Measurements from ENCODE around the gene COL4A6. TPM values are rescaled to one million over a fixed set of nuclear protein-coding genes. Genes with fewer than 3 reads are reported as not detected.
"Not testable (repeated sequence)": the region's sequence is repeated elsewhere in the genome, so short reads cannot be mapped to it uniquely, and the experiment has no call there.

COL4A6 gene
- 18.2 TPM for polyA plus RNA-seq (2013, experiment 1 of 2)
- polyA plus RNA-seq (2013, experiment 2 of 2) = 17.9 TPM

DNA sequence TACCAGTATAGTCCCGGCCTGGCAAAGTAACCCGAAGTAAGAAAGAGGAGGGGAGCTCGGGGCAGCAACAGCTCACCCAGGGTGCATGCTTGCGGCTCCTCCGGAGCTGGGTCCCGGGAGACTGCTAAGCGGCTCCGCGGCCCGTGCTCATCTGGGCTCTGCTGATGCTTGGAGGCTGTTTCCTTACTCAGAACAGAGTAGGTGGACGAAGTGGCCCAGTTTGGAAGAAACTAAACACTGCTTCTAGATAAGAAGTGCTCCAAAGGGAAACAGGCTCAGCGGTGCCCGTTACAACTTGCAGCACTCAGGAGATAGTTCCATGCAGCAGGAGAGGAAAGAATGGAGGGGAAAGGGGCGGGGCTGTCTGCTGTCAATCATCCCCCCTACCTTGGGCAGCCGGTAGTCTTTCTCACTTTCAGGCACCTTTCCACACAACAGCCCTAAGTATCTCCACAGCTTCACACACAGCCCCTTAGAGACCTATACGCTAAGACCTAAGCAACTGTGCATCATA lies at the start of gene COL4A6:
Gene COL4A6, minus strand, starts transcription at position 313 of the 514 bp plus-strand sequence. Its CDS starts 226 bp downstream, at position 87.
- no peaks in the 10 kb centered on the region for H3K9me3 ChIP-seq (replicated peaks in 1 of 2; ENCODE audit: control insufficient read depth in 2 of 2, insufficient read depth in 1 of 2, low read depth in 1 of 2, low read length in 2 of 2)
- H3K18ac ChIP-seq (ENCODE audit: low read length) = peak within 1 kb of the TSS; percentile 15
- no peak within 1 kb of the TSS for H3K4ac ChIP-seq (ENCODE audit: low read length)
- peak within 1 kb of the TSS; percentile 6 for H2BK12ac ChIP-seq (ENCODE audit: low read length)
- H4K91ac ChIP-seq (ENCODE audit: low read depth, low read length, poor library complexity) = no peak within 1 kb of the TSS
- no peak within 1 kb of the TSS for H2BK15ac ChIP-seq (ENCODE audit: low read length)
- H3K9ac ChIP-seq (ENCODE audit: low read depth, low read length, poor library complexity) = no peak within 1 kb of the TSS
- no peaks in the 10 kb centered on the region for H3K79me1 ChIP-seq (ENCODE audit: low read depth, low read length)
- peak within 1 kb of the TSS; percentile 62 to 84 for H3K4me3 ChIP-seq (ENCODE audit: low read length in 2 of 2)
- H3K27me3 ChIP-seq (ENCODE audit: control insufficient read depth in 3 of 3, insufficient read depth in 3 of 3, low read depth in 1 of 3, low read length in 3 of 3) = no peaks in the 10 kb centered on the region
- peak within 1 kb of the TSS; percentile 49 for H3K27ac ChIP-seq (replicated peaks; ENCODE audit: low read length)
- H3K4me1 ChIP-seq (ENCODE audit: control insufficient read depth in 2 of 2, insufficient read depth in 1 of 2, low read depth in 1 of 2, low read length in 2 of 2) = peaks cover 0 to 3% of the 10 kb centered on the region in 2 donors
- no peak within 1 kb of the TSS for H2AK5ac ChIP-seq (ENCODE audit: low read depth, low read length)
- H3K23ac ChIP-seq (ENCODE audit: low read depth, low read length, poor library complexity) = no peak within 1 kb of the TSS
- no CpG with 5 or more reads among the region's 16 CpGs for whole genome bisulfite sequencing, 2 donors (ENCODE audit: extremely low coverage in 2 of 2, insufficient read length in 2 of 2, insufficient replicate concordance in 1 of 2)
- no peak within 1 kb of the TSS for H3K14ac ChIP-seq (ENCODE audit: low read length)
- no peak within 1 kb of the TSS for H2BK120ac ChIP-seq (ENCODE audit: low read depth, low read length)
- H4K8ac ChIP-seq (ENCODE audit: low read depth, low read length) = no peak within 1 kb of the TSS
- peak within 1 kb of the TSS; percentile 92 for H2AFZ ChIP-seq (ENCODE audit: low read length)
- no peak within 1 kb of the TSS for H2BK5ac ChIP-seq (ENCODE audit: low read length)
- DNase-seq (ENCODE audit: low spot score) = peak; percentile 45
- H3K4me2 ChIP-seq (ENCODE audit: insufficient read depth, low read length, poor library complexity, severe bottlenecking) = peak within 1 kb of the TSS; percentile 48
- no peaks in the 10 kb centered on the region for H3K36me3 ChIP-seq (replicated peaks in 1 of 2; ENCODE audit: control insufficient read depth in 2 of 2, insufficient read depth in 2 of 2, low read length in 2 of 2)

DNA sequence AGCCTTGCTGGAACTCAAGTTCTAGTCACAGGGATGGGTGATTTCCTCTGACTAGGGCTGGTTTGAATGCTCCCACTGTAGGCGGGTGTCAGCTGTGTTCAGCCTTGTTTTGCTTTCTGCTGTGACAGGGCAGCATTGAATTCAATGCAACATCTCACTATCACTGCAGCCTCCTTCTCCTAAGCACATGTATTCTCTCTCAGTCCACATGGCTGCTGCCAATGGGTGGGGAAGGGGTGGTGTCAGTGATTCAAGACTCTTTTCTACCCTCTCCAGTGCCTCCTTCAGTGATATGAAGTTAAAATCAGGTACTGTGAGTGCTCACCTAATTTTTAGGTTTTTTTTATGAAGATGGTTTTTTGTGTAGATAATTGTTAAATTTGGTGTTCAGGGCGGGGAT lies 47.7 kb upstream of the COL4A6 start:
- Histone ChIP-seq H3K23ac (ENCODE audit: low read depth, low read length, poor library complexity) (no peak overlapping the region), H3K27ac (replicated peaks; ENCODE audit: low read length) (no peak overlapping the region), H3K18ac (ENCODE audit: low read length) (no peak overlapping the region), H3K79me1 (ENCODE audit: low read depth, low read length) (no peaks in the 10 kb centered on the region), H2BK5ac (ENCODE audit: low read length) (no peak overlapping the region), H2BK120ac (ENCODE audit: low read depth, low read length) (no peak overlapping the region), H3K4ac (ENCODE audit: low read length) (no peak overlapping the region), H2BK12ac (ENCODE audit: low read length) (no peak overlapping the region), H4K91ac (ENCODE audit: low read depth, low read length, poor library complexity) (no peak overlapping the region), H3K9me3 (replicated peaks in 1 of 2; ENCODE audit: control insufficient read depth in 2 of 2, insufficient read depth in 1 of 2, low read depth in 1 of 2, low read length in 2 of 2) (peaks cover 0 to 16% of the 10 kb centered on the region in 2 donors), H3K14ac (ENCODE audit: low read length) (no peak overlapping the region), H3K36me3 (replicated peaks in 1 of 2; ENCODE audit: control insufficient read depth in 2 of 2, insufficient read depth in 2 of 2, low read length in 2 of 2) (peaks cover 0 to 4% of the 10 kb centered on the region in 2 donors), H2BK15ac (ENCODE audit: low read length) (no peak overlapping the region), H3K4me1 (ENCODE audit: control insufficient read depth in 2 of 2, insufficient read depth in 1 of 2, low read depth in 1 of 2, low read length in 2 of 2) (no peaks in the 10 kb centered on the region), H3K27me3 (ENCODE audit: control insufficient read depth in 3 of 3, insufficient read depth in 3 of 3, low read depth in 1 of 3, low read length in 3 of 3) (no peaks in the 10 kb centered on the region), H4K8ac (ENCODE audit: low read depth, low read length) (no peak overlapping the region), H3K4me2 (ENCODE audit: insufficient read depth, low read length, poor library complexity, severe bottlenecking) (no peak overlapping the region), H3K9ac (ENCODE audit: low read depth, low read length, poor library complexity) (no peak overlapping the region), H2AK5ac (ENCODE audit: low read depth, low read length) (no peak overlapping the region), H3K4me3 (ENCODE audit: low read length in 2 of 2) (no peak overlapping the region), H2AFZ (ENCODE audit: low read length) (no peak overlapping the region)
- no CpG with 5 or more reads among the region's 2 CpGs for WGBS, 2 donors (ENCODE audit: extremely low coverage in 2 of 2, insufficient read length in 2 of 2, insufficient replicate concordance in 1 of 2)
- no peak for DNase-seq (ENCODE audit: low spot score)

- Histone ChIP-seq H3K4me1 (ENCODE audit: control insufficient read depth in 2 of 2, insufficient read depth in 1 of 2, low read depth in 1 of 2, low read length in 2 of 2) (no peaks in the 10 kb centered on the region), H4K8ac (ENCODE audit: low read depth, low read length) (no peak overlapping the region), H2AK5ac (ENCODE audit: low read depth, low read length) (no peak overlapping the region), H3K4me2 (ENCODE audit: insufficient read depth, low read length, poor library complexity, severe bottlenecking) (no peak overlapping the region), H2BK5ac (ENCODE audit: low read length) (no peak overlapping the region), H2BK15ac (ENCODE audit: low read length) (no peak overlapping the region), H3K27me3 (ENCODE audit: control insufficient read depth in 3 of 3, insufficient read depth in 3 of 3, low read depth in 1 of 3, low read length in 3 of 3) (no peaks in the 10 kb centered on the region), H3K18ac (ENCODE audit: low read length) (no peak overlapping the region), H3K36me3 (replicated peaks in 1 of 2; ENCODE audit: control insufficient read depth in 2 of 2, insufficient read depth in 2 of 2, low read length in 2 of 2) (peaks cover 0 to 4% of the 10 kb centered on the region in 2 donors), H3K27ac (replicated peaks; ENCODE audit: low read length) (no peak overlapping the region), H2BK12ac (ENCODE audit: low read length) (no peak overlapping the region), H2BK120ac (ENCODE audit: low read depth, low read length) (no peak overlapping the region), H2AFZ (ENCODE audit: low read length) (no peak overlapping the region), H3K4me3 (ENCODE audit: low read length in 2 of 2) (no peak overlapping the region), H4K91ac (ENCODE audit: low read depth, low read length, poor library complexity) (no peak overlapping the region), H3K79me1 (ENCODE audit: low read depth, low read length) (no peaks in the 10 kb centered on the region), H3K23ac (ENCODE audit: low read depth, low read length, poor library complexity) (no peak overlapping the region), H3K9ac (ENCODE audit: low read depth, low read length, poor library complexity) (no peak overlapping the region), H3K4ac (ENCODE audit: low read length) (no peak overlapping the region), H3K9me3 (replicated peaks in 1 of 2; ENCODE audit: control insufficient read depth in 2 of 2, insufficient read depth in 1 of 2, low read depth in 1 of 2, low read length in 2 of 2) (peaks cover 0 to 20% of the 10 kb centered on the region in 2 donors), H3K14ac (ENCODE audit: low read length) (no peak overlapping the region)
- WGBS, 2 donors (ENCODE audit: extremely low coverage in 2 of 2, insufficient read length in 2 of 2, insufficient replicate concordance in 1 of 2) = no CpG with 5 or more reads among the region's 3 CpGs
- no peak for DNase-seq (ENCODE audit: low spot score)
These were observed 46.0 kb upstream of the COL4A6 start for GRCh38 chrX:108484251-108484650.

GRCh38 chrX:108481528-108481927 lies 43.3 kb upstream of the COL4A6 start:
- not testable (repeated sequence) for H2AFZ ChIP-seq (ENCODE audit: low read length); H3K79me1 ChIP-seq (ENCODE audit: low read depth, low read length); H2BK15ac ChIP-seq (ENCODE audit: low read length); H3K27ac ChIP-seq (replicated peaks; ENCODE audit: low read length); H3K18ac ChIP-seq (ENCODE audit: low read length); H4K8ac ChIP-seq (ENCODE audit: low read depth, low read length); H2BK120ac ChIP-seq (ENCODE audit: low read depth, low read length); H3K36me3 ChIP-seq (replicated peaks in 1 of 2; ENCODE audit: control insufficient read depth in 2 of 2, insufficient read depth in 2 of 2, low read length in 2 of 2); DNase-seq (ENCODE audit: low spot score); H3K4me1 ChIP-seq (ENCODE audit: control insufficient read depth in 2 of 2, insufficient read depth in 1 of 2, low read depth in 1 of 2, low read length in 2 of 2); H2BK12ac ChIP-seq (ENCODE audit: low read length); H2BK5ac ChIP-seq (ENCODE audit: low read length); H3K4ac ChIP-seq (ENCODE audit: low read length); H3K23ac ChIP-seq (ENCODE audit: low read depth, low read length, poor library complexity); H3K4me3 ChIP-seq (ENCODE audit: low read length in 2 of 2); H3K27me3 ChIP-seq (ENCODE audit: control insufficient read depth in 3 of 3, insufficient read depth in 3 of 3, low read depth in 1 of 3, low read length in 3 of 3); H2AK5ac ChIP-seq (ENCODE audit: low read depth, low read length); H3K4me2 ChIP-seq (ENCODE audit: insufficient read depth, low read length, poor library complexity, severe bottlenecking); H4K91ac ChIP-seq (ENCODE audit: low read depth, low read length, poor library complexity); H3K14ac ChIP-seq (ENCODE audit: low read length); H3K9ac ChIP-seq (ENCODE audit: low read depth, low read length, poor library complexity)
- H3K9me3 ChIP-seq (replicated peaks in 1 of 2; ENCODE audit: control insufficient read depth in 2 of 2, insufficient read depth in 1 of 2, low read depth in 1 of 2, low read length in 2 of 2) = peaks cover 0 to 20% of the 10 kb centered on the region in 2 donors
- WGBS, 2 donors (ENCODE audit: extremely low coverage in 2 of 2, insufficient read length in 2 of 2, insufficient replicate concordance in 1 of 2) = no CpG with 5 or more reads among the region's 6 CpGs

Data from neuronal stem cell (in vitro differentiated cells).